H1 (cell line): ENCODE results near the gene ARID3B. TPM values are rescaled to one million over a fixed set of nuclear protein-coding genes. Genes with fewer than 3 reads are reported as not detected.

ENCODE experiments used
- CTCF ChIA-PET: fragments of 300-600 bp; sonication (Branson Sonifier 250); formaldehyde crosslinking; loops from one replicate; lab custom pipeline; 2021; ENCODE audit not compliant: partially characterized antibody; lab: Charles Lee
- POLR2A ChIA-PET: fragments of 300-600 bp; sonication (Branson Sonifier 250); formaldehyde crosslinking; loops from one replicate; lab custom pipeline; 2021; ENCODE audit warnings: inconsistent platforms; ENCODE audit not compliant: partially characterized antibody; lab: Charles Lee
- DNase-seq, 2 experiments: peaks; one replicate each; pipeline versions ENCODE4 v3.0.0 to v3.0.0-alpha.2; 2010 to 2022; ENCODE audit warnings: low spot score in 2 of 2, low read depth in 1 of 2, mixed read lengths in 1 of 2
- FAIRE-seq: peaks from 2 replicates; lab custom pipeline; 2011; peaks lifted over from hg19 to GRCh38; lab: Jason Lieb, UNC
- H2AFZ ChIP-seq: 2 replicates; pipeline ENCODE4 v1.8.1; 2012; ENCODE audit warnings: low read length, inconsistent platforms
- H2AK5ac ChIP-seq: 2 replicates; pipeline ENCODE4 v1.6.1; 2013; ENCODE audit warnings: low read depth, low read length
- H2BK120ac ChIP-seq: replicated peaks from 2 replicates; pipeline ENCODE3; 2013; ENCODE audit warnings: low read depth, low read length, inconsistent platforms
- H2BK12ac ChIP-seq: 2 replicates; pipeline ENCODE4 v1.6.1; 2013; ENCODE audit warnings: low read depth, low read length
- H2BK15ac ChIP-seq: 2 replicates; pipeline ENCODE4 v1.6.1; 2013; ENCODE audit warnings: low read length
- H2BK20ac ChIP-seq: 2 replicates; pipeline ENCODE4 v1.6.1; 2013; ENCODE audit warnings: low read length
- H2BK5ac ChIP-seq: 2 replicates; pipeline ENCODE4 v1.6.1; 2013; ENCODE audit warnings: low read depth, low read length
- H3K14ac ChIP-seq: 2 replicates; pipeline ENCODE4 v1.6.1; 2013; ENCODE audit warnings: inconsistent platforms; ENCODE audit not compliant: insufficient read length
- H3K18ac ChIP-seq: 2 replicates; pipeline ENCODE4 v1.6.1; 2013; ENCODE audit warnings: low read length; ENCODE audit errors: extremely low read depth
- H3K23ac ChIP-seq: 2 replicates; pipeline ENCODE4 v1.6.1; 2013; ENCODE audit warnings: inconsistent platforms; ENCODE audit not compliant: insufficient read length
- H3K23me2 ChIP-seq: 2 replicates; pipeline ENCODE4 v1.6.1; 2013; ENCODE audit warnings: low read depth, low read length
- H3K27ac ChIP-seq: 2 replicates; pipeline ENCODE4 v1.6.1; 2011; ENCODE audit warnings: low read depth, low read length, inconsistent platforms
- H3K27me3 ChIP-seq, 4 experiments: replicated peaks in 1 of 4; 1 replicate in 1 of 4; 2 replicates in 3 of 4; pipeline versions ENCODE4 v1.6.1 to v1.8.1; 2011 to 2013; ENCODE audit warnings: low read length in 3 of 4, mild to moderate bottlenecking in 3 of 4, inconsistent platforms in 2 of 4, mixed read lengths in 2 of 4, moderate library complexity in 1 of 4; ENCODE audit not compliant: control insufficient read depth in 3 of 4, insufficient read depth in 3 of 4; ENCODE audit errors: extremely low read depth in 1 of 4
- H3K36me3 ChIP-seq, 4 experiments: 2 replicates each; pipeline versions ENCODE4 v1.6.1 to v1.8.1; 2011 to 2013; ENCODE audit warnings: mild to moderate bottlenecking in 4 of 4, low read length in 3 of 4, moderate library complexity in 2 of 4, control low read depth in 1 of 4, inconsistent platforms in 1 of 4; ENCODE audit not compliant: insufficient read depth in 4 of 4, control insufficient read depth in 2 of 4
- H3K4ac ChIP-seq: replicated peaks from 2 replicates; pipeline ENCODE3; 2013; ENCODE audit warnings: low read length, low read depth, mixed read lengths, inconsistent platforms; ENCODE audit not compliant: insufficient read length
- H3K4me1 ChIP-seq, 4 experiments: replicated peaks in 1 of 4; 1 replicate in 1 of 4; 2 replicates in 3 of 4; pipeline versions ENCODE4 v1.6.1 to v1.8.1; 2011 to 2013; ENCODE audit warnings: low read length in 3 of 4, inconsistent platforms in 2 of 4, mixed read lengths in 1 of 4; ENCODE audit not compliant: insufficient read depth in 4 of 4, control insufficient read depth in 3 of 4
- H3K4me2 ChIP-seq, 2 experiments: 2 replicates each; pipeline versions ENCODE4 v1.6.1 to v1.8.1; 2011 to 2013; ENCODE audit warnings: low read depth in 2 of 2, low read length in 2 of 2, control low read depth in 1 of 2, inconsistent platforms in 1 of 2, mild to moderate bottlenecking in 1 of 2; ENCODE audit not compliant: insufficient read depth in 1 of 2
- H3K4me3 ChIP-seq, 4 experiments: fragments of 200-600, 300-600 bp in 1 of 4; sonication (generic), shearing (Covaris generic), sonication (Bioruptor Twin) in 1 of 4; 2 replicates each; pipeline versions ENCODE4 v1.5.1 to v1.8.1; 2011 to 2016; ENCODE audit warnings: low read length in 4 of 4, low read depth in 3 of 4, control low read depth in 2 of 4, inconsistent platforms in 2 of 4, mild to moderate bottlenecking in 2 of 4, mixed read lengths in 1 of 4, moderate library complexity in 1 of 4; ENCODE audit not compliant: insufficient read depth in 2 of 4; ENCODE audit errors: extremely low read depth in 1 of 4
- H3K56ac ChIP-seq: replicated peaks from 2 replicates; pipeline ENCODE3; 2013; ENCODE audit warnings: low read depth, mild to moderate bottlenecking, mixed read lengths, low read length, inconsistent platforms; ENCODE audit not compliant: insufficient read length
- H3K79me1 ChIP-seq: 2 replicates; pipeline ENCODE4 v1.6.1; 2013; ENCODE audit warnings: low read depth, low read length, control low read depth
- H3K79me2 ChIP-seq, 2 experiments: 2 replicates each; pipeline versions ENCODE4 v1.6.1 to v1.8.1; 2012 to 2013; ENCODE audit warnings: low read length in 2 of 2, mild to moderate bottlenecking in 2 of 2, inconsistent platforms in 1 of 2; ENCODE audit not compliant: insufficient read depth in 2 of 2, control insufficient read depth in 1 of 2
- H3K9ac ChIP-seq, 4 experiments: replicated peaks in 1 of 4; 1 replicate in 1 of 4; 2 replicates in 3 of 4; pipeline versions ENCODE4 v1.6.1 to v1.8.1; 2011 to 2013; ENCODE audit warnings: low read depth in 3 of 4, low read length in 3 of 4, control low read depth in 2 of 4, mild to moderate bottlenecking in 2 of 4, moderate library complexity in 2 of 4, inconsistent platforms in 1 of 4; ENCODE audit errors: extremely low read depth in 1 of 4
- H3K9me3 ChIP-seq, 2 experiments: 2 replicates each; pipeline versions ENCODE4 v1.6.1 to v1.8.1; 2012 to 2013; ENCODE audit warnings: mild to moderate bottlenecking in 2 of 2, moderate library complexity in 2 of 2, control low read depth in 1 of 2, inconsistent platforms in 1 of 2, low read depth in 1 of 2, low read length in 1 of 2, mixed read lengths in 1 of 2; ENCODE audit not compliant: insufficient read depth in 2 of 2
- H4K20me1 ChIP-seq, 2 experiments: replicated peaks in 1 of 2; 2 replicates each; pipeline versions ENCODE3 to v1.8.1; 2011 to 2013; ENCODE audit warnings: inconsistent platforms in 2 of 2, low read length in 2 of 2, mild to moderate bottlenecking in 1 of 2; ENCODE audit not compliant: insufficient read depth in 2 of 2, control insufficient read depth in 1 of 2
- H4K5ac ChIP-seq: 2 replicates; pipeline ENCODE4 v1.6.1; 2013; ENCODE audit warnings: low read length, low read depth, mixed read lengths, inconsistent platforms; ENCODE audit not compliant: insufficient read length
- H4K8ac ChIP-seq: 2 replicates; pipeline ENCODE4 v1.8.0; 2013; ENCODE audit warnings: mild to moderate bottlenecking, moderate library complexity, low read length, inconsistent platforms; ENCODE audit not compliant: insufficient read depth; ENCODE audit errors: extremely low read depth
- H4K91ac ChIP-seq: replicated peaks from 2 replicates; pipeline ENCODE3; 2013; ENCODE audit warnings: low read length, mixed read lengths, inconsistent platforms; ENCODE audit not compliant: insufficient read length
- ATF2 ChIP-seq: IDR thresholded peaks from 2 replicates; pipeline ENCODE4 v1.6.1; 2012; ENCODE audit warnings: low read length, inconsistent platforms
- EP300 ChIP-seq, 2 experiments: IDR thresholded peaks; 1 replicate in 1 of 2; 2 replicates in 1 of 2; pipeline ENCODE4 v1.6.1; 2011 to 2012; ENCODE audit warnings: low read depth in 2 of 2, low read length in 2 of 2, mild to moderate bottlenecking in 2 of 2, borderline replicate concordance in 1 of 2, inconsistent platforms in 1 of 2, moderate library complexity in 1 of 2
- GTF2F1 ChIP-seq: IDR thresholded peaks from 2 replicates; pipeline ENCODE4 v1.6.1; 2012; ENCODE audit warnings: low read depth, low read length, improper control_type of control experiment, borderline replicate concordance
- KDM1A ChIP-seq: fragments of 200-600, 300-600 bp; sonication (generic); IDR thresholded peaks from 2 replicates; pipeline ENCODE4 v1.7.1; 2016; ENCODE audit warnings: mild to moderate bottlenecking, low read length, borderline replicate concordance
- NRF1 ChIP-seq: IDR thresholded peaks from 2 replicates; pipeline ENCODE4 v1.6.1; 2011; ENCODE audit warnings: mild to moderate bottlenecking, low read depth, low read length, improper control_type of control experiment
- POU5F1 ChIP-seq: IDR thresholded peaks from 2 replicates; pipeline ENCODE4 v1.6.1; 2011; ENCODE audit warnings: low read depth, mild to moderate bottlenecking, low read length, moderate library complexity
- RFX5 ChIP-seq: IDR thresholded peaks from 2 replicates; pipeline ENCODE4 v1.6.1; 2011; ENCODE audit warnings: low read depth, low read length, improper control_type of control experiment, borderline replicate concordance
- RXRA ChIP-seq: IDR thresholded peaks from 2 replicates; pipeline ENCODE4 v1.6.1; 2011; ENCODE audit warnings: low read depth, mild to moderate bottlenecking, low read length, moderate library complexity; ENCODE audit not compliant: insufficient read depth
- SAP30 ChIP-seq: fragments of 300-600 bp; sonication (generic); IDR thresholded peaks from 2 replicates; pipeline ENCODE4 v1.7.1; 2012; ENCODE audit warnings: low read length, moderate library complexity, mild to moderate bottlenecking, inconsistent platforms; ENCODE audit not compliant: insufficient read depth, insufficient replicate concordance
- TAF7 ChIP-seq: optimal IDR thresholded peaks from 2 replicates; pipeline ENCODE3; 2011; ENCODE audit warnings: low read depth, mild to moderate bottlenecking, inconsistent platforms, low read length, moderate library complexity, borderline replicate concordance
- TEAD4 ChIP-seq: IDR thresholded peaks from 2 replicates; pipeline ENCODE4 v1.6.1; 2012; ENCODE audit warnings: low read depth, low read length, inconsistent platforms, mixed read lengths
- USF2 ChIP-seq: IDR thresholded peaks from 2 replicates; pipeline ENCODE4 v1.6.1; 2011; ENCODE audit warnings: low read length, improper control_type of control experiment
- polyA plus RNA-seq, 7 experiments: library from polyadenylated mRNA; depleted of rRNA in 3 of 7; stranded (reverse) in 5 of 7; unstranded in 2 of 7; fragments of >200 nt in 5 of 7; fragments of 200-250 nt in 2 of 7; gene quantifications; 1 replicate in 5 of 7; 2 replicates in 1 of 7; 4 replicates in 1 of 7; pipeline versions ENCODE4 v1.2.1 to v1.2.3, GENCODE V29; 2011 to 2013; ENCODE audit warnings: missing spikeins in 2 of 7, mixed read lengths in 2 of 7
- total RNA-seq: library from RNA; stranded (reverse); fragmentation: NEBNext Ultra II Directional; extraction: Animal tissue kit (Norgen Biotek cat#: 25700); gene quantifications from 2 replicates; pipeline ENCODE4 v1.2.1, GENCODE V29; 2021

Gene ARID3B
- total and polyA plus RNA-seq, 2 of the 8 experiments (the other 6 are each of a cell fraction or from before 2014, with no cell fraction given): 81.0 to 115 TPM

DNA sequence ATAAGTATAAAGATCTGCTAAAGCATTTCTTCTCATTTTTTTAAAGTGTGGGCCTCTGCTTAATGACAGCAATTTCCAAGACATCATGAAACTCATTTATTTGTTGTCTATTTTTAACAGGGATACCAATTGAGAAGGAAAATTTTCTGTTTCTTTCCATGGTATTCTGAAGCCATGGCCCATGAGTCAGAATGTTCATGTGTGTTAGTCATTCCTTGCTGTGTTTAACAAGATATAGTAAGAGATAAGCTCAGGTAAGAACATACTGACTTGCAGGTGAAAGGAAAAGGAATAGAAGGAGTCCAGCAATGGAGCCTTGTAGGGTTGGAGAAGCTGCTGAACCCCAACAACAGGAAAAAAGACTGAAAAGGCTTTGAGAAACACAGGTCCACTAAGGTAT is 17.0 kb upstream of the ARID3B start:
- Histone ChIP-seq H2BK12ac (no peak overlapping the region), H4K5ac (no peak overlapping the region), H3K27me3 (no peaks in the 10 kb centered on the region), H3K79me1 (no peaks in the 10 kb centered on the region), H3K9ac (no peak overlapping the region), H3K4me3 (no peak overlapping the region), H3K18ac (no peak overlapping the region), H3K79me2 (no peaks in the 10 kb centered on the region), H3K27ac (no peak overlapping the region), H2BK15ac (no peak overlapping the region), H2AFZ (no peak overlapping the region), H3K4me1 (no peaks in the 10 kb centered on the region), H2BK20ac (no peak overlapping the region), H3K56ac (no peak overlapping the region), H3K23ac (no peak overlapping the region), H2BK120ac (no peak overlapping the region), H3K4ac (no peak overlapping the region), H4K91ac (no peak overlapping the region), H3K36me3 (no peaks in the 10 kb centered on the region), H3K9me3 (no peaks in the 10 kb centered on the region), H3K23me2 (no peaks in the 10 kb centered on the region; the same call in 1 of the 2 replicates), H4K8ac (no peak overlapping the region), H4K20me1 (no peaks in the 10 kb centered on the region), H3K14ac (no peak overlapping the region), H2AK5ac (no peak overlapping the region), H3K4me2 (no peak overlapping the region), H2BK5ac (no peak overlapping the region)
- POLR2A ChIA-PET: interaction anchor here (0.7 kb wide), 1 partner anchor 254 kb away, joined by 3 read pairs; no protein-coding TSS in a partner anchor
- FAIRE-seq (no peak), DNase-seq (no peak)
- CTCF ChIA-PET: interaction anchor here (0.6 kb wide), 1 partner anchor 347 kb away, joined by 3 read pairs; no protein-coding TSS in a partner anchor
- TF ChIP-seq RXRA (no peak), TAF7 (no peak), EP300 (IDR thresholded peaks at IDR 0.05; ENCODE audit: borderline replicate concordance in 1 of 2, low read depth in 2 of 2, low read length in 2 of 2) (no peak), RFX5 (no peak), USF2 (no peak), POU5F1 (no peak), KDM1A (no peak), ATF2 (no peak), NRF1 (no peak), GTF2F1 (no peak), TEAD4 (no peak), SAP30 (no peak)
